OCI-LY3 (cell line): ENCODE results near the gene IGSF23.

Source experiments
- EZH2phosphoT487 ChIP-seq: fragments of 200-600 bp; shearing (Covaris generic); IDR thresholded peaks from 2 replicates; pipeline ENCODE4 v1.6.1; 2018; ENCODE audit warnings: antibody characterized with exemption, mixed run types, low read depth
- TF ChIP-seq, protein P1 (sequence below): fragments of 200-600, 300-600 bp; sonication (generic); IDR thresholded peaks from 2 replicates; pipeline ENCODE4 v1.5.1; 2014; ENCODE audit warnings: antibody characterized with exemption, low read length, low read depth

DNA sequence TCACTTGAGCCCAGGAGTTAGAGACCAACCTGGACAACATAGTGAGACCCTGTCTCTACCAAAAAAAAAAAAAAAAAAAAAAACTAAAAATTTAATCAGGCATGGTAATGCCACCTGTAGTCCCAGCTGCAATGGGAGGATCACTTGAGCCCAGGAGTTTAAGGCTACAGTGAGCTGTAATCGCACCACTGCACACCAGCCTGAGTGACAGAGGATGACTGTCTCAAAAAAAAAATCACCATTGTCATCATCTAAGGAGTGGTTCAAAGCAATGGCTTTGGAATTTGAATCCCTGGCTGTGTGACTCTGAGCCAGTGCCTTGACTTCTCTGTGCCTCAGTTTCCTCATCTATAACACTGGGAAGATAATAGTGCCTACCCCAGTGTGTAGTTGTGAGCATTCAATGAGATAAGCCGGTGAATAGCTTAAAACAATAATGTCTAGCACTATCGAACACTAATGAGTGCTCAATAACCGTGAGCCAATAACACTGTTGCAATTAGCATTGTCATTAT is 11.5 kb downstream of the IGSF23 start:
- TF ChIP-seq, protein P1, sequence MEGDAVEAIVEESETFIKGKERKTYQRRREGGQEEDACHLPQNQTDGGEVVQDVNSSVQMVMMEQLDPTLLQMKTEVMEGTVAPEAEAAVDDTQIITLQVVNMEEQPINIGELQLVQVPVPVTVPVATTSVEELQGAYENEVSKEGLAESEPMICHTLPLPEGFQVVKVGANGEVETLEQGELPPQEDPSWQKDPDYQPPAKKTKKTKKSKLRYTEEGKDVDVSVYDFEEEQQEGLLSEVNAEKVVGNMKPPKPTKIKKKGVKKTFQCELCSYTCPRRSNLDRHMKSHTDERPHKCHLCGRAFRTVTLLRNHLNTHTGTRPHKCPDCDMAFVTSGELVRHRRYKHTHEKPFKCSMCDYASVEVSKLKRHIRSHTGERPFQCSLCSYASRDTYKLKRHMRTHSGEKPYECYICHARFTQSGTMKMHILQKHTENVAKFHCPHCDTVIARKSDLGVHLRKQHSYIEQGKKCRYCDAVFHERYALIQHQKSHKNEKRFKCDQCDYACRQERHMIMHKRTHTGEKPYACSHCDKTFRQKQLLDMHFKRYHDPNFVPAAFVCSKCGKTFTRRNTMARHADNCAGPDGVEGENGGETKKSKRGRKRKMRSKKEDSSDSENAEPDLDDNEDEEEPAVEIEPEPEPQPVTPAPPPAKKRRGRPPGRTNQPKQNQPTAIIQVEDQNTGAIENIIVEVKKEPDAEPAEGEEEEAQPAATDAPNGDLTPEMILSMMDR = no peak
- TF ChIP-seq EZH2phosphoT487 = no peak
